Kidney (tissue), 14 donors: Measurements from ENCODE around the gene MCRS1. TPM values are rescaled to one million over a fixed set of nuclear protein-coding genes. Genes with fewer than 3 reads are reported as not detected.

Experiments used
- DNase-seq, 5 donors: peaks; one replicate each; pipeline ENCODE4 v3.0.0-alpha.2; 2013 to 2020
- FAIRE-seq: peaks from 2 replicates; lab custom pipeline; 2012; peaks lifted over from hg19 to GRCh38; lab: Jason Lieb, UNC
- H3K27ac ChIP-seq, 2 donors: one replicate each; pipeline ENCODE4 v1.7.0; 2013; ENCODE audit warnings: low read depth in 2 of 2, low read length in 2 of 2, inconsistent platforms in 1 of 2
- H3K27me3 ChIP-seq: one replicate; pipeline ENCODE4 v1.7.1; 2013; ENCODE audit warnings: low read length, inconsistent platforms; ENCODE audit not compliant: control insufficient read depth, insufficient read depth
- H3K36me3 ChIP-seq, 3 donors: one replicate each; pipeline versions ENCODE4 v1.7.0 to v1.7.1; 2013; ENCODE audit warnings: low read length in 3 of 3, control low read depth in 1 of 3, inconsistent platforms in 1 of 3; ENCODE audit not compliant: insufficient read depth in 3 of 3, control insufficient read depth in 2 of 3
- H3K4me1 ChIP-seq, 3 donors: one replicate each; pipeline versions ENCODE4 v1.7.0 to v1.7.1; 2013; ENCODE audit warnings: low read length in 3 of 3, inconsistent platforms in 1 of 3, low read depth in 1 of 3; ENCODE audit not compliant: control insufficient read depth in 2 of 3, insufficient read depth in 2 of 3
- H3K4me3 ChIP-seq, 3 donors: one replicate each; pipeline versions ENCODE4 v1.7.0 to v1.8.1; 2013; ENCODE audit warnings: low read length in 3 of 3, control low read depth in 1 of 3, inconsistent platforms in 1 of 3
- H3K9ac ChIP-seq, 3 donors: one replicate each; pipeline versions ENCODE4 v1.7.0 to v1.7.1; 2013; ENCODE audit warnings: low read length in 3 of 3, control low read depth in 1 of 3, inconsistent platforms in 1 of 3
- H3K9me3 ChIP-seq, 3 donors: one replicate each; pipeline versions ENCODE4 v1.7.0 to v1.7.1; 2013; ENCODE audit warnings: low read length in 3 of 3, control low read depth in 1 of 3, inconsistent platforms in 1 of 3; ENCODE audit not compliant: control insufficient read depth in 2 of 3, insufficient read depth in 1 of 3
- CTCF ChIP-seq: IDR thresholded peaks from 3 replicates; pipeline ENCODE4 v1.5.1; 2012; ENCODE audit warnings: mild to moderate bottlenecking, moderate library complexity, borderline replicate concordance; ENCODE audit not compliant: insufficient read depth; ENCODE audit errors: extremely low read depth
- intact Hi-C: fragments of 100-400 bp; cut with DNase I; formaldehyde crosslinking; loops from one replicate; pipeline ENCODE4 v1.11.1; 2022
- polyA plus RNA-seq: library from polyadenylated mRNA; stranded (reverse); fragments of 350-450 nt; fragmentation: Illumina TruSeq; extraction: RNeasy Lipid Tissue Mini Kit (QIAGEN cat#74804); gene quantifications from one replicate; pipeline ENCODE4 v1.2.3, GENCODE V29; 2014; ENCODE audit warnings: low read depth, low replicate concordance; ENCODE audit not compliant: insufficient read depth
- total RNA-seq: library from RNA; stranded (reverse); fragmentation: NEBNext Ultra II Directional; extraction: Animal tissue kit (Norgen Biotek cat#: 25700); gene quantifications from one replicate; pipeline ENCODE4 v1.2.1, GENCODE V29; 2021
- donor health status: control.
- donor health status: control.
- donor health status: control.
- donor health status: control.
- donor health status: control.
- donor health status: DM: yes; HTN: yes; CAD: no.
- donor health status: Normal renal cell carcinoma (clear cell type).

MCRS1 gene
- total and polyA plus RNA-seq, 2 donors from 2014 or later: 60.4 to 66.8 TPM

DNA sequence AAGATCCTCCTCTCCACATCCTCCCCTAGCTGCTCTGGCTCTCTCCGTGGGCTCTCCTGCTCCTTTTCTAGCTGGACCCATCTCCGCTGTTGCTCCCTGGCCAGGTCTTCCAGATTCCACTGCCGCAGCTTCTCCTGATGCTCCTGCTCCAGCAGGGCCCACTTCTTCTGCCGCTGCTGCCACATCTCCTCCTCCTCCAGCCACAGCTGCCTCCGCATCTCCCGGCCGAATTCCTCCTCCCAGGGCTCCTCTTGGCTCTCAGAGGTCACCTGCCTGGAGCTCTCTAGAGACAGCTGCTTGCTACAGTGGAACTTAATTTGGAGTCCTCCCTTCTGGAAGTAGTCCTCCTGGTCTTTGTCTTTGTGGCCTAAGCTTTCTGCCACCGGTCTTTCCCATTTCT is 32.0 kb upstream of the MCRS1 start:
- H3K4me3 ChIP-seq: no peak overlapping the region
- FAIRE-seq: no peak
- H3K9me3 ChIP-seq: no peaks in the 10 kb centered on the region
- H3K9ac ChIP-seq: no peak overlapping the region
- intact Hi-C loops: no loop called here
- H3K4me1 ChIP-seq: no peaks in the 10 kb centered on the region
- no peaks in the 10 kb centered on the region for H3K27me3 ChIP-seq
- no peaks in the 10 kb centered on the region for H3K36me3 ChIP-seq
- no peak for TF ChIP-seq CTCF
- H3K27ac ChIP-seq: no peak overlapping the region
- no peak for DNase-seq

- no peak for DNase-seq
- no peak for TF ChIP-seq CTCF
- Histone ChIP-seq H3K27me3 (no peaks in the 10 kb centered on the region), H3K36me3 (no peaks in the 10 kb centered on the region), H3K9ac (no peak overlapping the region), H3K4me3 (no peak overlapping the region), H3K4me1 (no peaks in the 10 kb centered on the region), H3K9me3 (no peaks in the 10 kb centered on the region), H3K27ac (no peak overlapping the region)
- intact Hi-C loops: no loop called here
- FAIRE-seq: no peak
Measured at GRCh38 chr12:49598527-49598926, 30.6 kb upstream of the MCRS1 start.

DNA sequence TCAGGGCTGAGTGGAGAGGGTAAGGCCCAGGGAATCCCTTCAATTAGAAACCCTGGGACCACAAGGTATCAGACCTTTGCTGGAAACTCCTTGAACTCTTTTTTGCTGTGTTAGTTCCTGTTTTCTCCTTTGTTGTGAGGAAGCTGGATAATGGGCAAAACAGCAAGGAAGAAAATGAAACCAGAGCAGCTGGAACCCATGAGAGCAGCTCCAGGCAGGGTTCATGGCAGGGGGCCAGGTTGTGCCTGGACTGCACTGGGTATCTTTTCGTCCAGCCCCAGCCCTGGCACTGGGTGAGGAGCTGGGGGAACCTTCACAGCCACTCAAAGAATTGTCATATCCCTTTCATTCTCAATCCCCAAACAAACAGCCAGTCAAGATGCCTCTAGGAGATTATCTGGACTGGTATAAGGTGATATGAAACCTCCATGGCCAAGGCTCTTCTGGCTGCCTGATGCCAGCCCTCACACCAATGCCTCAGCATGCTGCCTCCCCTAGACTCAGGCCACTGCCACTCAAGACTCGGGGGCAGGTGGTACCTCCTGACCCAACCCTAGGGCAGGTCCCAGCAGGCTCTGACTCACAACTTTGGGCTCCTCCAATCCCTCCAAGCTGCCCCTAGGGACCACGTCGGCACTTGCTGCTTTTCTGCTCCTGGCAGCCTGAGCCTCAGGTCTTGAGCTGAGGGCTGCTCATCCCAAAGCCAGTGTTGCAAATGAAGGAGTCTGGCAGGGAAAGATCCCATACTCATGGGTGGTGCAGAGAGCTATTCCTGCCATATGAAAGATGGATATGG is 21.0 kb upstream of the MCRS1 start:
- DNase-seq: no peak
- no peak for FAIRE-seq
- intact Hi-C loops: no loop called here
- H3K27ac ChIP-seq: no peak overlapping the region
- no peak overlapping the region for H3K9ac ChIP-seq
- no peaks in the 10 kb centered on the region for H3K36me3 ChIP-seq
- H3K4me1 ChIP-seq: peaks cover 0 to 1% (median 0%) of the 10 kb centered on the region in 3 donors
- H3K27me3 ChIP-seq: no peaks in the 10 kb centered on the region
- H3K9me3 ChIP-seq: no peaks in the 10 kb centered on the region
- no peak for TF ChIP-seq CTCF
- H3K4me3 ChIP-seq: no peak overlapping the region
